CD4-positive, alpha-beta T cell treated with Interleukin-1 beta for 1 hour (primary cell): ENCODE data around the gene ACTA1.
A peak's percentile ranks its signal among the peaks of the same experiment; 100 is the strongest.
"Not testable (repeated sequence)": the region's sequence is repeated elsewhere in the genome, so short reads cannot be mapped to it uniquely, and the experiment has no call there.

Experiments
- DNase-seq, 2 donors: peaks; one replicate each; pipeline ENCODE4 v3.0.0-alpha.2; 2020 to 2022

Gene ACTA1

DNA sequence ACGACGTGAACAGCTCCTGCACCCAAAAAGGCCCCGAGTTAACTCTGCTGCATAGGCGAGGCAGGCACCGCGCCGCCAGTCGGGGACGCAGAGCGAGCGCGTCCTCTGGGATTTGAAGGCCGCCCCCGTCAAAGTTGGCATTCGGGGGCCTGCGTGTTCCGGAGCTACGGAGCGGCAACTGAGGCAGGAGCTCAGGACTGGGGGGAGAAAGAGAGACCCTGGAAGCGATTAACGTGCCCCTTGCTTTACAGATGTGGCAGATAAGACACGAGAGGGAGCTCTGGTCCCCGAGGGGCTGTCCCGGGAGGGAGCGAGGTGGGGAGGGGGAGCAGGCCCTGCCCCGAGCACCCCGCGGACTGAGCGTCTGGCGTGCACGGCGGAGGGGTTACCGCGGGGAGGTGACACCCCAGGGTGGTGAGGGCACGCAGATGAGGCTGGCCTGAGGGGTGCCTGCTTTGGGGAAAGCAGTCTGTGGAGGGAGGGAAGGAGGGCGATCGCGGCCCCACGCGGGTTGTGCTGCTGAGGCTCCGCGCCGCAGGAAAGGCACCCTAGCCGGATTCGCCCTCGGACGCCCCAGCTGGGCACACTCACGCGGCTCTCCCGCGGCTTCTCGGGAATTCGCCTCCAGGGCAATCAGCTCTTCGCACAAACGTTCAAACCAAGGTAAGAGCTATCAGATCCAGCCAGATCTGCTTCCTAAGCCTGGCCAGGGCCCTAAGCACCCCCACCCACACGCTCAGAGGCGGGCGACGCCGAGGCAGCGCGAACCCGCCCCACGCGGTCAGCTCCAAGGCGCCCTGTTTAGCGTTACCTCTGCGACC, 26.5 kb downstream of the ACTA1 start:
- peak in 1 of 2 donors; percentile 6 for DNase-seq

DNA sequence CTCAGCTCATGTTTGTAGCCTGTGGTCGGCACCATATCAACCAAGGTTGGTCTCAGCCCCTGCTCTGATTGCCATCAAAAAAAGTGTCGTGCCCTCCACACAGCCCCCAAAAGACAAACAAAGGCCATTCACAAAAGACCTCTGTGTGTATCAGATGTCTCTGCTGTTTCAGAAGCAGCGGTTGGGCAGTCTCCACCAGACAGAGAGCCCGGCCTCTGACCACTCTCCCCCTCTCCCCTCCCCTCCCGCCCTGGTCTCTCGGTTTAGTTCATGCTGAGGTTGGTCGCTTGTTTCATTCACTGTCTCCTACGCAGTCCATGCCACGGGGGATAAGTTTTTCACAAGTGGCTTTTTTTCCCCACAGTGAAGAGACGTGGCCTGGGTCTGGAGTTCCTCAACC, 27.1 kb downstream of the ACTA1 start:
- no peak for DNase-seq

DNA sequence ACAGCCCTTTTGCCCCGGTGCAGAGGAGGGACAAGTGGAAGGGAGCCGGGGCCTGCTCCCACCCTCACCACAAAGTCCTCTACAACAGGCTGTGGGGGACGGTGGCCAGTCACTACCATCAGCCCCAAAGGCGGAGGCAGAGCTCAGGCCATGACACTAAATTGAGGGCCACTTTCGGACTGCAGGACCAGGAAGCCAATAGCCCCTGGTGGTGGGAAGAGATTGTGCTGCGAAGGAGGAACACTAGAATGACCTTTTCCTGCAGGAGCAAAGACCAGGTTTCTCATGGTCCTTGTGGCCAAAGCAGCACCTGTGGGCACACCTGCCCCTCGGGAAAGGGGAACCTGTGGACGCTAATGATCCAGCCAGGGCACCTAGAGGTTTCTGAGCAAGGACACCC, 30.3 kb downstream of the ACTA1 start:
- no peak for DNase-seq

GRCh38 chr1:229402993-229403392, 30.9 kb downstream of the ACTA1 start:
- no peak for DNase-seq

DNA sequence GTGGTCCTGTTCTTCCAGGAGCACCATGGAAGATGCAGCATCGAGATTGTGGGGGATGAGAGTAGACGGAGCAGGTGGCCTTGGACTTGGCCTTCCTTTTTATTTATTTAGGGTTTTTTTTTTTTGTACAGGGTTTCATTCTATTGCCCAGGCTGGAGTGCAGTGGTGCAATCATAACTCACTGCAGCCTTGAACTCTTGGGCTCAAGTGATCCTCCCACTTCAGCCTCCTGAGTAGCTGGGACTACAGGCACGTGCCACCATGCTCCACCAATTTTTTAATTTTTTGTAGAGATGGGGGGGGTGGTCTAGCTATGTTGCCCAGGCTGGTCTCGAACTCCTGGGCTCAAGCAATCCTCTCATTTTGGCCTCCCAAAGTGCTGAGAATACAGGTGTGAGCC, 31.6 kb downstream of the ACTA1 start:
- not testable (repeated sequence) for DNase-seq

DNA sequence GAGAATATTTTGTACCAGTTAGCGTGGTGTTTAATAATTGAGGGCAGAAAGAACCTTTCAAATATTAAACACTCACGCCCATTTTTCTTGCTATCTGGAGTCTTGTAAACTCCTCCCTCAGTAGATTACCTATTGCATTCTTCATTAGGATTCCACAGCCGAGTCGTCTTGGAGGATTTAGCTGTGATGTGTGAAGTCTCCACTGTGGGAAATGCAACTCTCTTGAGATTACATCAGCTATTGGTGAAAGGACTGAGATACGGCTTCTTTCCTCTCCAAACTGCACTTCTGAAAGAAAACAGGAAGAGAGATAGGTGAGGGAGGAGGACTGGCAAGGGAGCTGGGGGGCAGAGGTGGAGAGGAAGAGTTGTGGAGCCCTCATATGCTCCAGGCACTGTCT, 36.1 kb downstream of the ACTA1 start:
- no peak for DNase-seq

GRCh38 chr1:229396585-229397206, 37.2 kb downstream of the ACTA1 start:
- no peak for DNase-seq

DNA sequence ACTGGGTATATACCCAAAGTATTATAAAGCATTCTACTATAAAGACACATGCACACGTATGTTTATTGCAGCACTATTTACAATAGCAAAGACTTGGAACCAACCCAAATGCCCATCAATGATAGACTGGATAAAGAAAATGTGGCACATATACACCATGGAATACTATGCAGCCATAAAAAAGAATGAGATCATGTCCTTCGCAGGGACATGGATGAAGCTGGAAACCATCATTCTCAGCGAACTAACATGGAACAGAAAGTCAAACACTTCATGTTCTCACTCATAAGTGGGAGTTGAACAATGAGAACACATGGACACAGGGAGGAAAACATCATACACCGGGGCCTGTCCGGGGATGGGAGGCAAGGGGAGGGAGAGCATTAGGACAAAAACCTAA, 39.4 kb downstream of the ACTA1 start:
- not testable (repeated sequence) for DNase-seq

DNA sequence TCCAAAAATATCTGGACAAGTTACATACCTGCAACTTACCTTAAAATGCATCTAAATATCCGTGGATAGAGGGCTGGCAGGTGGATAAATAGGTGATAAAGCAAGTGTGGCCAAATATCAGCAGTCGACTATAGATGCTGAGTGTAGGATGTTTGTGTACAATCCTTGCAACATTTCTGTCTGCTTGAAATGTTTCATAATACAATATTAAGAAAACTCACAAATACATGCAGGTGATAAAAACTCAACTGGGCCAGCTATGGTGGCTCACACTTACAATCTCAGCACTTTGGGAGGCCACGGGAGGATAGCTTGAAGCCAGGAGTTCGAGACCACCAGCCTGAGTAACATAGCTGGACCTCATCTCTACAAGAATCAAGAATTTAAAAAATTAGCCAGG, 41.0 kb downstream of the ACTA1 start:
- no peak for DNase-seq

DNA sequence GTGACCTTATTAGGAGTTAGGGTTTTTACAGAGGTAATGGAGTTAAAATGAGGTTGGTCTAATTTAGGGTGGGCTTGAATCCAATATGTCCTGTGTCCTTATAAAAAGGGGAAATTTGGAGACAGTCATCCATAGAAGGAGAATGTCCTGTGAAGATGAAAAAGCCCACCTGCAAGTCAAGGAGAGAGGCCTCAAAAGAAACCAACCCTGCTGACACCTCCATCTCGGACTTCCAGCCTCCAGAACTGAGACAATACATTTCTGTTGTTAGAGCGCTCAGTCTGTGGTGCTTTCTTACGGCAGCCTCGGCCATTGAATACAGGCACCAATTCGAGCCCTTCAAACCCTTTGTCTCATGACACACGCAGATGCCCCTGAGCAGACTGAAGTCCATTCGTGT, 43.8 kb downstream of the ACTA1 start:
- no peak for DNase-seq

- DNase-seq, result no peak
Observed at GRCh38 chr1:229388897-229389580, 44.9 kb downstream of the ACTA1 start.

GRCh38 chr1:229385853-229386456, 47.9 kb downstream of the ACTA1 start:
- DNase-seq, result no peak

- DNase-seq, result no peak
Observed at GRCh38 chr1:229384822-229385221, 49.1 kb downstream of the ACTA1 start.

GRCh38 chr1:229383961-229384360, 49.9 kb downstream of the ACTA1 start:
- no peak for DNase-seq

DNA sequence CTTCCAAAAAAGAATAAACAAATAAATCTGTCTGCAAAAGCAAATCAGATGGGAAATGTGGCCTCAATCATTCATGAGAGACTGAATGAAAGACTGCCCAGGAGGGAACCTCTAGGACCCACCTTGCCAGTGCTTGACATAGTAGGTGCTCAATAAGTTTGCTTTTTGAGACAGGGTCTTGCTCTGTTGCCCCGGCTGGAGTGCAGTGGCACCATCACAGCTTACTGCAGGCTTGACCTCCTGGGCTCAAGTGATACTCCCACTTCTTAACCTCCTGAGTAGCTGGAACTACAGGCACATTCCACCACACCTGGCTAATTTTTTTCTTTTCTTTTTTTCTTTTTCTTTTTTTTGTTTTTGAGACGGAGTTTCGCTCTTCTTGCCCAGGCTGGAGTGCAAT, 50.7 kb downstream of the ACTA1 start:
- no peak for DNase-seq
